ENCODE results near the gene FAM78A. TPM values are rescaled to one million over a fixed set of nuclear protein-coding genes. Genes with fewer than 3 reads are reported as not detected.

FAM78A gene
- total RNA-seq, 4 donors from 2014 or later = 1.7 to 4.0 (median 3.3) TPM

DNA sequence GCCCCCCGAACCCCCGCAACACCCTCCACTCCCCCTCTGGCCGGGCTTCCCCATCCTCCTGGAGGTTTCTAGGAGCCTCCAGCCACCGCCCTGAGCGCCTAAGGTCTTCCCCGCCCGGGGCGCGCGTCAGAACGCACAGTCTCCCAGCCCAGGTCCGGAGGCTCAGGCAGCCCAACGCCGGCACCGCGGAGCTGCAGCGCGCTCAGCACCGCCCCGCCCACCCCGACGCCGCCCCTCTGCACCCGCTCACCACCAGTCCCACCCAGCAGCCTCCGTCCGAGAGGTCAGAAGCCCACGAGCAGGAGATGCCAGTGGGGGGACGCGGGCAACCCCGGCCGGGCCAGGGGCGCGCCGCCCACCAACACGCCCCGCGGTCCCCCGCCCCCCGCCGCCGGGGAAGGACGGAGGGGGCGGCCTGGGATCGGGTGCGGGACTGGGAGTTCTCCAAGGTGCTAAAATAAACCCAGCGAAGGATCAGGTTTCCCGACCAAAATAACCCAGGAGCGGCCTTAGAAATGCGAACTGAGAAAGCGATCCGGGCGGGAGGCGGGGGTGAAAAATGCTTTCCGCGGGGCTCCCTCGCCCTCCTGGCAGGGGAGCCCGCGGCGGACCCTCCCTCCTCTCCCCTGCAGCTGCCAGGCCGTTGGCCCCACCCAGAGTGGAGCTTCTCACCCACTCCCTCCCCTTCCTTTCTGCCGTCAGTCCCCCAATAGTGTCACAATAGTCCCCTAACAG is 6.5 kb upstream of the FAM78A start:
- intact Hi-C loops (cut with DNase I) = no loop called here
- Histone ChIP-seq H3K4me3 (peak overlapping the region; percentile 34 to 48 (median 42)), H3K27me3 (peaks cover 0 to 39% (median 17%) of the 10 kb centered on the region in 4 donors), H3K27ac (replicated peaks in 1 of 4) (no peak overlapping the region), H3K36me3 (no peaks in the 10 kb centered on the region), H3K9me3 (no peaks in the 10 kb centered on the region), H3K4me1 (peaks cover 15 to 27% (median 19%) of the 10 kb centered on the region in 4 donors)
- DNase-seq (ENCODE audit: extremely low spot score) = no peak
- 0% methylated on average over 5 of the region's 61 CpGs for WGBS
- no peak for TF ChIP-seq EP300 (IDR thresholded peaks at IDR 0.05)

DNA sequence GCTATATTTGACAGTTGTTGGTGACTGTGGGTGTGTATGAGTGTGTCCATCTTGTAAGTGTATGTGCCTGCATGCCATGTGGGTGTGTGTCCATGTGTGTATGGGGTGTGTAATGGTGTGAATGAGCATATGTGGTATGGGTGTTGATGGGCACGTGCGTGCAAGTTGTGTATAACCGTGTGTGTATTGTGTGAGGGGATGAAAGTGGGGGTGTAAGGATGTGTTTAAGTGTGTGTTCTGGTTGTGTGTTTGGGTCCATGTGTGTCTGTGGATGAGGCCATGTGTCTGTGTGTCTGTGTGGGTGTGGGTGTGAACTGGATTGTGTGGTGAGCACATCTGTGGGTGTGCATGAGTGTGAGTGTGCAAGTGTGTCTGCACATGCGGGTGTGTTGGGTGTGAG is 5.9 kb upstream of the FAM78A start:
- 84% methylated on average over 4 of the region's 4 CpGs for WGBS
- peak overlapping the region in 1 of 4 donors; percentile 40 for H3K4me3 ChIP-seq

GRCh38 chr9:131281119-131281965 is 5.0 kb upstream of the FAM78A start:
- TF ChIP-seq EP300 (IDR thresholded peaks at IDR 0.05) (no peak), CTCF (IDR thresholded peaks at IDR 0.05) (no peak), POLR2A (IDR thresholded peaks at IDR 0.05; ENCODE audit: low read depth) (no peak), POLR2AphosphoS5 (IDR thresholded peaks at IDR 0.05) (no peak)
- no peaks in the 10 kb centered on the region for H3K36me3 ChIP-seq
- no peak overlapping the region for H3K27ac ChIP-seq (replicated peaks in 1 of 4)
- intact Hi-C loops (cut with DNase I) = no loop called here
- no peak for DNase-seq (ENCODE audit: extremely low spot score)
- H3K9me3 ChIP-seq = no peaks in the 10 kb centered on the region
- no peak overlapping the region for H3K4me3 ChIP-seq
- H3K4me1 ChIP-seq = peaks cover 22 to 36% (median 27%) of the 10 kb centered on the region in 4 donors
- H3K27me3 ChIP-seq = peaks cover 0 to 50% (median 17%) of the 10 kb centered on the region in 4 donors
- WGBS = 86% methylated on average over 17 of the region's 17 CpGs

More for the DNA sequence above, 5.9 kb upstream of the FAM78A start:
- no peak for TF ChIP-seq CTCF (IDR thresholded peaks at IDR 0.05)
- Histone ChIP-seq H3K4me1 (peaks cover 20 to 28% (median 21%) of the 10 kb centered on the region in 4 donors), H3K27ac (replicated peaks in 1 of 4) (no peak overlapping the region), H3K36me3 (no peaks in the 10 kb centered on the region), H3K9me3 (no peaks in the 10 kb centered on the region), H3K27me3 (peaks cover 0 to 43% (median 17%) of the 10 kb centered on the region in 4 donors)
- intact Hi-C loops (cut with DNase I) = no loop called here
- DNase-seq (ENCODE audit: extremely low spot score) = no peak

DNA sequence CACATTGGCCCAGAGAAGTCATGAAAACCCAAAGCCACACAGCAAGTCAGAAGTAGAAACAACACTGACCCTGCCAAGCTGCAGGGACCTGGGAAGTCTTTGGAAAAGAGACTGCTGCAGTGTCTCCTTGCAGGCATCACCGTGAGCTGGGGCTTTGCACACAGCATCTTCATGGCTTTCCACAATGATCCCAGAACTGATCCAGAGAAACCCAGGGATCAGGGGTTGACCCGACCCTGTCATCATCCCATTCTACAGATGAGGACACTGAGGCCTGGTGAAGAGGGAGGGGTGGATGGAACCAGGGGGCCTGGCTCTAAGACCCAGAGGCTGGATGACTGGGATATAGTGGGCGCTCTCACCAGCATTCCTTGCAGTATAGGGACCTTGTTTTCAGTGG is 4.3 kb upstream of the FAM78A start:
- 77% methylated on average over 3 of the region's 3 CpGs for WGBS
- H3K36me3 ChIP-seq = no peaks in the 10 kb centered on the region
- H3K27me3 ChIP-seq = peaks cover 0 to 57% (median 17%) of the 10 kb centered on the region in 4 donors
- no peak overlapping the region for H3K27ac ChIP-seq (replicated peaks in 1 of 4)
- intact Hi-C loops (cut with DNase I) = no loop called here
- peaks cover 22 to 41% (median 31%) of the 10 kb centered on the region in 4 donors for H3K4me1 ChIP-seq
- TF ChIP-seq POLR2A (IDR thresholded peaks at IDR 0.05; ENCODE audit: low read depth) (no peak), POLR2AphosphoS5 (IDR thresholded peaks at IDR 0.05) (no peak), EP300 (IDR thresholded peaks at IDR 0.05) (no peak), CTCF (IDR thresholded peaks at IDR 0.05) (no peak)
- H3K4me3 ChIP-seq = no peak overlapping the region
- DNase-seq (ENCODE audit: extremely low spot score) = no peak
- H3K9me3 ChIP-seq = no peaks in the 10 kb centered on the region

DNA sequence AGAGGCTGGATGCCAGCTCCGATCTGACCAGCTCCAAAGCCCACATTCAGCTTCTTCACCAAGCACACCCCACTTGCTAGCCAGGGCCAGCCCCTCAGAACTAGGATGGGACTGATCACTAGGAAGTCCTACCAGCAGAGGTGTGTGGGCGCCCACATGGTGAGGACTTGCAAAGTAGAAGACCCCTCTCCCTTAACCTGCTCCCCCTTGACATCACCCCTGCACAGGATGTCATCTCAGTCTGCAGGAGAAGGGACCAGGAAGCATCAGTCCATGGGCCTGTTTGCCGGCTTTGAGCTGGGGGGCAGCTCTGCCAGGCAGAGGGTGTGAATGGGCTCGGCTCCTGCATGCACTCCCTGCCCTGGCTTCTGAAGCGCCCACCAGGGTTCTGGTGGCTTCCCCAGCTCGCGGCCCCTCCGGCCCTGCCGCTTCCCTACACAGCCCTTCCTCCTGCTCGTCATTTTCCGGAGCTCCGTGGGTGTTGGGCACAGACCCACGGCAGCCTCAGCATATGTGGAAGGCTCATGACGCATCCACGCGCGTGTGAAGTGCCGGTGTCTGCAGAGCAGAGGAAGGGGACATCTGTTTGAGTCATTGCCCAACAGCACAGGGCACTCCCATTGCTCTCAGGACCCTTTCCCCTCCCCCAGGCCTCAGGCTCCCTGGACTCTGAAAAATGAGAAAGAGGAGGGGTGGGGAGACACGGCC is 3.7 kb upstream of the FAM78A start:
- Histone ChIP-seq H3K27ac (replicated peaks in 1 of 4) (no peak overlapping the region), H3K27me3 (peaks cover 0 to 63% (median 17%) of the 10 kb centered on the region in 4 donors), H3K9me3 (no peaks in the 10 kb centered on the region), H3K36me3 (no peaks in the 10 kb centered on the region), H3K4me3 (no peak overlapping the region), H3K4me1 (peaks cover 22 to 41% (median 32%) of the 10 kb centered on the region in 4 donors)
- no peak for DNase-seq (ENCODE audit: extremely low spot score)
- TF ChIP-seq POLR2A (IDR thresholded peaks at IDR 0.05; ENCODE audit: low read depth) = no peak
- no peak for TF ChIP-seq POLR2AphosphoS5 (IDR thresholded peaks at IDR 0.05)
- no peak for TF ChIP-seq CTCF (IDR thresholded peaks at IDR 0.05)
- no peak for TF ChIP-seq EP300 (IDR thresholded peaks at IDR 0.05)
- intact Hi-C loops (cut with DNase I) = no loop called here
- 63% methylated on average over 17 of the region's 19 CpGs for WGBS

All from esophagus muscularis mucosa (tissue), 4 donors.